Osteocyte (in vitro differentiated cells): ENCODE results near the gene C2CD4C. TPM values are rescaled to one million over a fixed set of nuclear protein-coding genes. Genes with fewer than 3 reads are reported as not detected.

ENCODE experiments used
- DNase-seq: peaks from one replicate; pipeline ENCODE4 v3.0.0; 2021; ENCODE audit warnings: mixed read lengths; ENCODE audit not compliant: unreplicated experiment; ENCODE audit errors: extremely low spot score
- H3K27ac Mint-ChIP-seq: one replicate; pipeline ENCODE4 v1.8.0; 2021; ENCODE audit warnings: mild to moderate bottlenecking, mixed read lengths; ENCODE audit not compliant: unreplicated experiment
- H3K27me3 Mint-ChIP-seq: one replicate; pipeline ENCODE4 v1.8.0; 2021; ENCODE audit warnings: mixed read lengths; ENCODE audit not compliant: unreplicated experiment
- H3K36me3 Mint-ChIP-seq: one replicate; pipeline ENCODE4 v1.8.0; 2021; ENCODE audit warnings: mixed read lengths; ENCODE audit not compliant: unreplicated experiment
- H3K4me1 Mint-ChIP-seq: one replicate; pipeline ENCODE4 v1.8.0; 2021; ENCODE audit warnings: mixed read lengths; ENCODE audit not compliant: unreplicated experiment
- H3K4me3 Mint-ChIP-seq: one replicate; pipeline ENCODE4 v1.8.0; 2021; ENCODE audit warnings: mild to moderate bottlenecking, moderate library complexity, mixed read lengths; ENCODE audit not compliant: unreplicated experiment
- H3K9me3 Mint-ChIP-seq: one replicate; pipeline ENCODE4 v1.8.0; 2021; ENCODE audit warnings: mixed read lengths; ENCODE audit not compliant: unreplicated experiment
- CTCF ChIP-seq: fragments of 200-600 bp; sonication (generic); IDR thresholded peaks from 2 replicates; pipeline ENCODE4 v1.5.0; 2021; ENCODE audit warnings: antibody characterized with exemption, mild to moderate bottlenecking, moderate library complexity
- total RNA-seq: library from RNA; stranded (reverse); gene quantifications from 2 replicates; pipeline ENCODE4 v1.2.1, GENCODE V29; 2021

Gene C2CD4C
- total RNA-seq, 1 donor from 2014 or later: 1.2 TPM

- Mint-ChIP-seq H3K27ac (no peak overlapping the region), H3K27me3 (no peaks in the 10 kb centered on the region), H3K4me3 (no peak overlapping the region), H3K4me1 (peaks cover 3% of the 10 kb centered on the region), H3K36me3 (peaks cover 14% of the 10 kb centered on the region), H3K9me3 (no peaks in the 10 kb centered on the region)
- DNase-seq: no peak
- TF ChIP-seq CTCF: no peak
Measured at GRCh38 chr19:449916-450315, 41.0 kb upstream of the C2CD4C start.

- no peak for DNase-seq
- H3K36me3 Mint-ChIP-seq: peaks cover 8% of the 10 kb centered on the region
- no peak overlapping the region for H3K4me3 Mint-ChIP-seq
- peaks cover 3% of the 10 kb centered on the region for H3K4me1 Mint-ChIP-seq
- H3K27ac Mint-ChIP-seq: no peak overlapping the region
- no peak for TF ChIP-seq CTCF
- no peaks in the 10 kb centered on the region for H3K27me3 Mint-ChIP-seq
- no peaks in the 10 kb centered on the region for H3K9me3 Mint-ChIP-seq
Measured at GRCh38 chr19:447816-448560, 39.0 kb upstream of the C2CD4C start.

GRCh38 chr19:447064-447426 lies 38.1 kb upstream of the C2CD4C start:
- no peak for TF ChIP-seq CTCF
- H3K27me3 Mint-ChIP-seq: no peaks in the 10 kb centered on the region
- H3K9me3 Mint-ChIP-seq: no peaks in the 10 kb centered on the region

GRCh38 chr19:444677-445210 lies 35.8 kb upstream of the C2CD4C start:
- Mint-ChIP-seq H3K27me3 (no peaks in the 10 kb centered on the region), H3K9me3 (no peaks in the 10 kb centered on the region), H3K4me3 (no peak overlapping the region), H3K4me1 (peaks cover 3% of the 10 kb centered on the region), H3K27ac (no peak overlapping the region), H3K36me3 (peaks cover 14% of the 10 kb centered on the region)
- no peak for DNase-seq
- TF ChIP-seq CTCF: no peak

More at GRCh38 chr19:447064-447426, 38.1 kb upstream of the C2CD4C start:
- H3K27ac Mint-ChIP-seq: no peak overlapping the region
- peaks cover 6% of the 10 kb centered on the region for H3K36me3 Mint-ChIP-seq
- H3K4me1 Mint-ChIP-seq: peaks cover 3% of the 10 kb centered on the region
- DNase-seq: no peak
- H3K4me3 Mint-ChIP-seq: no peak overlapping the region

- peaks cover 14% of the 10 kb centered on the region for H3K36me3 Mint-ChIP-seq
- no peaks in the 10 kb centered on the region for H3K27me3 Mint-ChIP-seq
- no peaks in the 10 kb centered on the region for H3K9me3 Mint-ChIP-seq
- H3K4me1 Mint-ChIP-seq: no peaks in the 10 kb centered on the region
- no peak overlapping the region for H3K4me3 Mint-ChIP-seq
- H3K27ac Mint-ChIP-seq: no peak overlapping the region
- DNase-seq: no peak
- no peak for TF ChIP-seq CTCF
Measured at GRCh38 chr19:443005-443404, 34.1 kb upstream of the C2CD4C start.
